H9 (cell line): ENCODE measurements around the gene ACVR1. TPM values are rescaled to one million over a fixed set of nuclear protein-coding genes. Genes with fewer than 3 reads are reported as not detected.

ENCODE experiments used
- DNase-seq: peaks from one replicate; pipeline ENCODE4 v3.0.0-alpha.2; 2017
- H2AFZ ChIP-seq: one replicate; pipeline ENCODE4 v1.6.1; 2013; ENCODE audit warnings: mild to moderate bottlenecking, low read length, control low read depth, moderate library complexity
- H2AK5ac ChIP-seq: 2 replicates; pipeline ENCODE4 v1.6.1; 2013; ENCODE audit warnings: low read length, control low read depth, mixed read lengths; ENCODE audit not compliant: insufficient read length
- H2BK120ac ChIP-seq: one replicate; pipeline ENCODE4 v1.6.1; 2013; ENCODE audit warnings: low read depth, mild to moderate bottlenecking, low read length, control low read depth, inconsistent platforms; ENCODE audit not compliant: poor library complexity, severe bottlenecking
- H2BK12ac ChIP-seq: 2 replicates; pipeline ENCODE4 v1.6.1; 2013; ENCODE audit warnings: low read length, control low read depth, mixed read lengths, low read depth; ENCODE audit not compliant: insufficient read length
- H2BK15ac ChIP-seq: 2 replicates; pipeline ENCODE4 v1.6.1; 2013; ENCODE audit warnings: low read depth, low read length, control low read depth
- H2BK20ac ChIP-seq: one replicate; pipeline ENCODE4 v1.6.1; 2013; ENCODE audit warnings: low read depth, mild to moderate bottlenecking, low read length, control low read depth, inconsistent platforms; ENCODE audit not compliant: poor library complexity, severe bottlenecking
- H2BK5ac ChIP-seq: 2 replicates; pipeline ENCODE4 v1.6.1; 2013; ENCODE audit warnings: low read length, control low read depth, mixed read lengths; ENCODE audit not compliant: insufficient read length
- H3K14ac ChIP-seq: 2 replicates; pipeline ENCODE4 v1.6.1; 2013; ENCODE audit warnings: low read length, control low read depth; ENCODE audit not compliant: insufficient read depth
- H3K18ac ChIP-seq: 2 replicates; pipeline ENCODE4 v1.6.1; 2013; ENCODE audit warnings: low read depth, mild to moderate bottlenecking, mixed read lengths, low read length, control low read depth; ENCODE audit not compliant: insufficient read length
- H3K23ac ChIP-seq: 2 replicates; pipeline ENCODE4 v1.6.1; 2013; ENCODE audit warnings: low read length, control low read depth, mixed read lengths, low read depth; ENCODE audit not compliant: insufficient read length
- H3K23me2 ChIP-seq: 2 replicates; pipeline ENCODE4 v1.6.1; 2013; ENCODE audit warnings: low read depth, mild to moderate bottlenecking, mixed read lengths, low read length, control low read depth; ENCODE audit not compliant: insufficient read length, poor library complexity, severe bottlenecking
- H3K27ac ChIP-seq: 2 replicates; pipeline ENCODE4 v1.5.1; 2013; ENCODE audit warnings: low read length, control low read depth, mixed read lengths, low read depth; ENCODE audit not compliant: insufficient read length
- H3K27me3 ChIP-seq: 2 replicates; pipeline ENCODE4 v1.6.1; 2013; ENCODE audit warnings: low read length, control low read depth, inconsistent platforms; ENCODE audit not compliant: insufficient read depth
- H3K4ac ChIP-seq: 2 replicates; pipeline ENCODE4 v1.6.1; 2013; ENCODE audit warnings: low read depth, mild to moderate bottlenecking, control low read depth, inconsistent platforms, low read length, moderate library complexity
- H3K4me1 ChIP-seq: 2 replicates; pipeline ENCODE4 v1.6.1; 2013; ENCODE audit warnings: low read length, control low read depth, inconsistent platforms; ENCODE audit not compliant: insufficient read depth
- H3K4me2 ChIP-seq: 2 replicates; pipeline ENCODE4 v1.6.1; 2013; ENCODE audit warnings: low read length, control low read depth, mixed read lengths; ENCODE audit not compliant: insufficient read length, insufficient read depth
- H3K56ac ChIP-seq: 2 replicates; pipeline ENCODE4 v1.6.1; 2013; ENCODE audit warnings: low read depth, mild to moderate bottlenecking, mixed read lengths, low read length, control low read depth; ENCODE audit not compliant: insufficient read length
- H3K79me1 ChIP-seq: 2 replicates; pipeline ENCODE4 v1.6.1; 2013; ENCODE audit warnings: low read depth, mild to moderate bottlenecking, moderate library complexity, low read length, control low read depth, inconsistent platforms; ENCODE audit not compliant: insufficient read depth, poor library complexity, severe bottlenecking
- H3K79me2 ChIP-seq: 2 replicates; pipeline ENCODE4 v1.6.1; 2013; ENCODE audit warnings: low read length, control low read depth, inconsistent platforms; ENCODE audit not compliant: insufficient read depth
- H3K9ac ChIP-seq: 2 replicates; pipeline ENCODE4 v1.6.1; 2013; ENCODE audit warnings: low read length, control low read depth, mixed read lengths; ENCODE audit not compliant: insufficient read length; ENCODE audit errors: extremely low read depth
- H3K9me3 ChIP-seq: one replicate; pipeline ENCODE4 v1.6.1; 2013; ENCODE audit warnings: low read depth, low read length, inconsistent platforms; ENCODE audit not compliant: control insufficient read depth
- H3T11ph ChIP-seq: one replicate; pipeline ENCODE4 v1.6.1; 2013; ENCODE audit warnings: mild to moderate bottlenecking, low read length, control low read depth, inconsistent platforms
- H4K20me1 ChIP-seq: one replicate; pipeline ENCODE4 v1.6.1; 2013; ENCODE audit not compliant: control insufficient read depth, insufficient read length, insufficient read depth
- H4K5ac ChIP-seq: 2 replicates; pipeline ENCODE4 v1.6.1; 2013; ENCODE audit warnings: low read depth, mild to moderate bottlenecking, mixed read lengths, low read length, control low read depth; ENCODE audit not compliant: insufficient read length
- H4K8ac ChIP-seq: replicated peaks from 2 replicates; pipeline ENCODE4 v1.6.1; 2013; ENCODE audit warnings: low read length, control low read depth, mixed read lengths, low read depth; ENCODE audit not compliant: insufficient read length
- H4K91ac ChIP-seq: 2 replicates; pipeline ENCODE4 v1.6.1; 2013; ENCODE audit warnings: low read depth, mild to moderate bottlenecking, moderate library complexity, mixed read lengths, low read length, control low read depth; ENCODE audit not compliant: insufficient read length
- H3K27ac Mint-ChIP-seq, 3 experiments: 2 replicates in 2 of 3; 3 replicates in 1 of 3; pipeline ENCODE4 v1.8.0; 2020 to 2021; ENCODE audit warnings: mixed read lengths in 3 of 3, mild to moderate bottlenecking in 1 of 3, moderate library complexity in 1 of 3
- H3K27me3 Mint-ChIP-seq: 2 replicates; pipeline ENCODE4 v1.8.0; 2021; ENCODE audit warnings: low read depth, mild to moderate bottlenecking, moderate library complexity, mixed read lengths
- H3K36me3 Mint-ChIP-seq, 3 experiments: 2 replicates in 2 of 3; 3 replicates in 1 of 3; pipeline ENCODE4 v1.8.0; 2020 to 2021; ENCODE audit warnings: low read depth in 3 of 3, mixed read lengths in 3 of 3; ENCODE audit not compliant: insufficient read depth in 1 of 3
- H3K4me1 Mint-ChIP-seq, 2 experiments: 2 replicates each; pipeline ENCODE4 v1.8.0; 2020; ENCODE audit warnings: mixed read lengths in 2 of 2
- H3K4me3 Mint-ChIP-seq, 2 experiments: 2 replicates in 1 of 2; 3 replicates in 1 of 2; pipeline ENCODE4 v1.8.0; 2020 to 2021; ENCODE audit warnings: mild to moderate bottlenecking in 2 of 2, mixed read lengths in 2 of 2, moderate library complexity in 1 of 2
- H3K9me3 Mint-ChIP-seq, 2 experiments: 2 replicates in 1 of 2; 3 replicates in 1 of 2; pipeline ENCODE4 v1.8.0; 2020; ENCODE audit warnings: mild to moderate bottlenecking in 2 of 2, mixed read lengths in 2 of 2, moderate library complexity in 1 of 2
- WGBS: extraction: QIAGEN DNeasy Blood & Tissue Kit; methylation state at CpG from one replicate; pipeline ENCODE4 v1.1.7; 2013; ENCODE audit warnings: missing lambda C conversion rate, low lambda C conversion rate, mixed read lengths; ENCODE audit not compliant: insufficient read length; ENCODE audit errors: extremely low coverage; 5-methylcytosine and 5-hydroxymethylcytosine counted together
- total RNA-seq: library from RNA; stranded (reverse); gene quantifications from 2 replicates; pipeline ENCODE4 v1.2.1, GENCODE V29; 2021
- TF ChIP-seq, protein P1 (sequence below): fragments of 200-600 bp; sonication (generic); conservative IDR thresholded peaks from 3 replicates; pipeline ENCODE4 v1.8.0; 2021; ENCODE audit warnings: antibody characterized with exemption, mild to moderate bottlenecking

The ACVR1 gene
- total RNA-seq, 1 experiment from 2014 or later = 21.2 TPM

DNA sequence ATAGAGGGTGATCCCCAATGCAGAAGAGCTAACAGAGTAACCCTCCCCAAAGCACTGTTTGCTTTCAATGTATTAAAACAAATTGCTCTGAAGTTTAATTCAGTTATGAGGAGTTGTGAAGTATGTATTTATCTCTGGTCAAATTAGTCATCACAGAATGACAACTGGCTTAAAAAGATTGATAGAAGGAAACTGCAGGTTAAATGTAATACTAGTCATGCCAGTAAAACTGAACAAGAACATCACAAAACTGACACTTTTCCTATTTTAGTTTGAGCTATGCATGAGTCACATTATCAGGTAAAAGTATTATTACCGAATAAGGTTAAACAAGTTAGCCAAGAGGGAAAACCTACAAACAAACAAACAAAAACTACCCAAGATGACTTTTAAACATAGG lies 148.4 kb downstream of the ACVR1 start:
- no peak overlapping the region for H4K8ac ChIP-seq
- H3K4me1 ChIP-seq = no peaks in the 10 kb centered on the region
- no peaks in the 10 kb centered on the region for H3K79me2 ChIP-seq
- no peak overlapping the region for H3K18ac ChIP-seq
- no peak overlapping the region for H2BK20ac ChIP-seq
- H2BK12ac ChIP-seq = no peak overlapping the region
- H3K27ac Mint-ChIP-seq = no peak overlapping the region
- no peak overlapping the region for H2BK120ac ChIP-seq
- TF ChIP-seq, protein P1, sequence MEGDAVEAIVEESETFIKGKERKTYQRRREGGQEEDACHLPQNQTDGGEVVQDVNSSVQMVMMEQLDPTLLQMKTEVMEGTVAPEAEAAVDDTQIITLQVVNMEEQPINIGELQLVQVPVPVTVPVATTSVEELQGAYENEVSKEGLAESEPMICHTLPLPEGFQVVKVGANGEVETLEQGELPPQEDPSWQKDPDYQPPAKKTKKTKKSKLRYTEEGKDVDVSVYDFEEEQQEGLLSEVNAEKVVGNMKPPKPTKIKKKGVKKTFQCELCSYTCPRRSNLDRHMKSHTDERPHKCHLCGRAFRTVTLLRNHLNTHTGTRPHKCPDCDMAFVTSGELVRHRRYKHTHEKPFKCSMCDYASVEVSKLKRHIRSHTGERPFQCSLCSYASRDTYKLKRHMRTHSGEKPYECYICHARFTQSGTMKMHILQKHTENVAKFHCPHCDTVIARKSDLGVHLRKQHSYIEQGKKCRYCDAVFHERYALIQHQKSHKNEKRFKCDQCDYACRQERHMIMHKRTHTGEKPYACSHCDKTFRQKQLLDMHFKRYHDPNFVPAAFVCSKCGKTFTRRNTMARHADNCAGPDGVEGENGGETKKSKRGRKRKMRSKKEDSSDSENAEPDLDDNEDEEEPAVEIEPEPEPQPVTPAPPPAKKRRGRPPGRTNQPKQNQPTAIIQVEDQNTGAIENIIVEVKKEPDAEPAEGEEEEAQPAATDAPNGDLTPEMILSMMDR = no peak
- H3K27me3 Mint-ChIP-seq = no peaks in the 10 kb centered on the region
- H3K23ac ChIP-seq = no peak overlapping the region
- H3K56ac ChIP-seq = no peak overlapping the region
- peaks cover 14 to 19% of the 10 kb centered on the region in 2 experiments for H3K9me3 Mint-ChIP-seq
- no peaks in the 10 kb centered on the region for H4K20me1 ChIP-seq
- H3K9me3 ChIP-seq = no peaks in the 10 kb centered on the region
- DNase-seq = no peak
- H4K5ac ChIP-seq = no peak overlapping the region
- H3K27ac ChIP-seq = no peak overlapping the region
- H3T11ph ChIP-seq = no peak overlapping the region
- H3K9ac ChIP-seq = no peak overlapping the region
- no CpG with 5 or more reads among the region's 1 CpG for WGBS
- H2AK5ac ChIP-seq = no peak overlapping the region
- no peak overlapping the region for H4K91ac ChIP-seq
- H3K4me2 ChIP-seq = no peak overlapping the region
- H3K4me3 Mint-ChIP-seq = no peak overlapping the region
- no peak overlapping the region for H2AFZ ChIP-seq
- peaks cover 21 to 46% (median 40%) of the 10 kb centered on the region in 3 experiments for H3K36me3 Mint-ChIP-seq
- H3K14ac ChIP-seq = no peak overlapping the region
- H2BK15ac ChIP-seq = no peak overlapping the region
- no peaks in the 10 kb centered on the region for H3K23me2 ChIP-seq
- H3K79me1 ChIP-seq = no peaks in the 10 kb centered on the region
- no peaks in the 10 kb centered on the region for H3K27me3 ChIP-seq
- no peak overlapping the region for H2BK5ac ChIP-seq
- H3K4me1 Mint-ChIP-seq = no peaks in the 10 kb centered on the region; a peak in 2 of 4 replicates
- no peak overlapping the region for H3K4ac ChIP-seq
